Psoas muscle (tissue), 8 donors: ENCODE measurements around the gene IGSF9B. TPM values are rescaled to one million over a fixed set of nuclear protein-coding genes. Genes with fewer than 3 reads are reported as not detected.

Experiments
- ATAC-seq, 4 donors: fragments of 200-7000 bp; cut with Tn5 transposase; one replicate each; pipeline ENCODE4 v1.9.1; 2020; ENCODE audit warnings: moderate library complexity in 3 of 4, mild to moderate bottlenecking in 2 of 4
- DNase-seq, 2 donors: peaks; one replicate each; pipeline ENCODE4 v3.0.0-alpha.2; 2020
- H3K27ac ChIP-seq: fragments of 200-600 bp; one replicate; pipeline ENCODE4 v1.8.0; 2022
- H3K27me3 ChIP-seq, 3 donors: fragments of 200-600 bp in 1 of 3; one replicate each; pipeline versions ENCODE4 v1.6.1 to v1.8.0; 2013 to 2022; ENCODE audit warnings: low read length in 2 of 3, mild to moderate bottlenecking in 2 of 3, moderate library complexity in 1 of 3; ENCODE audit not compliant: insufficient read depth in 3 of 3
- H3K36me3 ChIP-seq, 2 donors: fragments of 200-600 bp in 1 of 2; one replicate each; pipeline versions ENCODE4 v1.6.1 to v1.8.0; 2013 to 2022; ENCODE audit warnings: low read depth in 1 of 2, mild to moderate bottlenecking in 1 of 2, moderate library complexity in 1 of 2; ENCODE audit not compliant: insufficient read depth in 1 of 2
- H3K4me1 ChIP-seq: fragments of 200-600 bp; one replicate; pipeline ENCODE4 v1.8.0; 2022
- H3K4me3 ChIP-seq: fragments of 200-600 bp; one replicate; pipeline ENCODE4 v1.8.0; 2022; ENCODE audit warnings: mild to moderate bottlenecking
- H3K9me3 ChIP-seq: fragments of 200-600 bp; one replicate; pipeline ENCODE4 v1.8.0; 2022
- WGBS, 3 donors: extraction: QIAGEN DNeasy Blood & Tissue Kit; methylation state at CpG; one replicate each; pipeline versions ENCODE4 v1.1.6 to v1.1.7; 2013; 5-methylcytosine and 5-hydroxymethylcytosine counted together
- intact Hi-C, 2 donors: fragments of 100-400 bp; cut with DNase I; formaldehyde crosslinking; loops; one replicate each; pipeline versions ENCODE4 v1.11.0 to v1.14.2; 2022
- polyA plus RNA-seq, 3 donors: library from polyadenylated mRNA; stranded (reverse); fragments of 200-250 nt; gene quantifications; one replicate each; pipeline ENCODE4 v1.2.3, GENCODE V29; 2013
- total RNA-seq, 4 donors: library from RNA; stranded (reverse); fragmentation: NEBNext Ultra II Directional in 2 of 4; extraction: Animal tissue kit (Norgen Biotek cat#: 25700) in 2 of 4; gene quantifications; one replicate each; pipeline versions ENCODE4 v1.2.1 to v1.2.4, GENCODE V29; 2021 to 2023
- TF ChIP-seq, protein P1 (sequence below): fragments of 200-600 bp; IDR thresholded peaks from one replicate; pipeline ENCODE4 v1.8.0; 2022; ENCODE audit warnings: antibody characterized with exemption
- donor health status: healthy with polysubstance abuse.
- donor health status: DM: no; HTN: no; CAD: no; lungs with moderate emphysema.
- donor health status: Bipolar disorder and iron deficiency.
- donor health status: healthy.
- donor health status: DM: yes; HTN: yes; CAD: no.
- donor health status: DM: no; HTN: no; CAD: no.
- donor health status: DM: no; HTN: no; CAD: no.
- donor health status: DM: yes; HTN: yes; CAD: no.

The IGSF9B gene
- total and polyA plus RNA-seq, 7 donors: 0.56 to 3.4 (median 0.87) TPM

DNA sequence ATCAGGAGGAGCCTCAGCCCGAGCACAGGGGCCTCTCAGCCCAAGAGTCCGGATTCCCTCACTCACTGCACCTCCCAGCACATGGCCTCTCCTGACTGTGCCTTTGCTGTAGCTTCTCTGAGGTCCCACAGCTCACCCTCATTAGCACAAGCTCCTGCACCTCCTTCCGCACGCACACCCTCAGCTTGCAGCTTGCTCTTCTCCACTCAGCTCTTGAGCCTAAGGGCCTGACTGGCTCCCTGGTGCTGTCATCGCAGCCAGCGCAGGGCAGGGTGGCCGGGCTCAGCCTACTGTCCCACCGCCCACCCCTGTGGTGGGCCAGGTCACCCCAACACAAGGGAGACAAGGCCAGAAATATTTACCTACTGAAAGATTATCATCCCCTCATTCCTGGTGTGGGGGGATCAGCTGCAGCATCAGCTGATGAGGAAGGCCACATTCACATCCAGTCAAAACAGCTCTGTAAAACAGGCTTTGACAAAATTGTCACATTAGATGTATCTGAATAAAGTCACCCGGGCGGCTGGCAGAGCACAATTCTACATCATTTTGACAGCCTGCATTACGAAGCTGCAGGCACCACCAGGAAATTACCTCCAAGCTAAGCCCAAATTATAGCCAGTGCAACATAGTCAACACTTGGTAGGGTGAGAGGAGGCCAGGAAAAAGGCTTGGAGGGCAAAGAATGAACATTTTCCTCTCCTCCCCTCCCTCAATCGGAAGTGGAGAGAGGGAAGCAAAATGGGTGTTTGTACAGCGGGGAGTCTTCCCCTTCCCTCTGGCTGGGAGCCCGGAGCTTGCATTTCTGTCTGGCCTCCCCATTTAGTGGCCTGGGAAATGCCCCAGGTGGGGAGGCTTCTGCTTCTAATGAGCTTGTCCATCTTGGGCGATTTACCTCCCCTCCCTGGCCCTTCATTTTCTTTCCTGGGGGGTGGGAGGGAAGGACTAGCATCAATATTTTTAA is 29.5 kb upstream of the IGSF9B start:
- TF ChIP-seq, protein P1, sequence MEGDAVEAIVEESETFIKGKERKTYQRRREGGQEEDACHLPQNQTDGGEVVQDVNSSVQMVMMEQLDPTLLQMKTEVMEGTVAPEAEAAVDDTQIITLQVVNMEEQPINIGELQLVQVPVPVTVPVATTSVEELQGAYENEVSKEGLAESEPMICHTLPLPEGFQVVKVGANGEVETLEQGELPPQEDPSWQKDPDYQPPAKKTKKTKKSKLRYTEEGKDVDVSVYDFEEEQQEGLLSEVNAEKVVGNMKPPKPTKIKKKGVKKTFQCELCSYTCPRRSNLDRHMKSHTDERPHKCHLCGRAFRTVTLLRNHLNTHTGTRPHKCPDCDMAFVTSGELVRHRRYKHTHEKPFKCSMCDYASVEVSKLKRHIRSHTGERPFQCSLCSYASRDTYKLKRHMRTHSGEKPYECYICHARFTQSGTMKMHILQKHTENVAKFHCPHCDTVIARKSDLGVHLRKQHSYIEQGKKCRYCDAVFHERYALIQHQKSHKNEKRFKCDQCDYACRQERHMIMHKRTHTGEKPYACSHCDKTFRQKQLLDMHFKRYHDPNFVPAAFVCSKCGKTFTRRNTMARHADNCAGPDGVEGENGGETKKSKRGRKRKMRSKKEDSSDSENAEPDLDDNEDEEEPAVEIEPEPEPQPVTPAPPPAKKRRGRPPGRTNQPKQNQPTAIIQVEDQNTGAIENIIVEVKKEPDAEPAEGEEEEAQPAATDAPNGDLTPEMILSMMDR: no peak
- peaks cover 18% of the 10 kb centered on the region for H3K4me1 ChIP-seq
- H3K9me3 ChIP-seq: no peaks in the 10 kb centered on the region
- no peak overlapping the region for H3K4me3 ChIP-seq
- DNase-seq: peak in 1 of 2 donors; percentile 17
- no peak for ATAC-seq
- peaks cover 0 to 4% (median 0%) of the 10 kb centered on the region in 3 donors for H3K27me3 ChIP-seq
- H3K27ac ChIP-seq: no peak overlapping the region
- H3K36me3 ChIP-seq: no peaks in the 10 kb centered on the region
- WGBS, 3 donors: 78 to 88% (median 88%) methylated on average over 15 of the region's 15 CpGs
- intact Hi-C loops: no loop called here

DNA sequence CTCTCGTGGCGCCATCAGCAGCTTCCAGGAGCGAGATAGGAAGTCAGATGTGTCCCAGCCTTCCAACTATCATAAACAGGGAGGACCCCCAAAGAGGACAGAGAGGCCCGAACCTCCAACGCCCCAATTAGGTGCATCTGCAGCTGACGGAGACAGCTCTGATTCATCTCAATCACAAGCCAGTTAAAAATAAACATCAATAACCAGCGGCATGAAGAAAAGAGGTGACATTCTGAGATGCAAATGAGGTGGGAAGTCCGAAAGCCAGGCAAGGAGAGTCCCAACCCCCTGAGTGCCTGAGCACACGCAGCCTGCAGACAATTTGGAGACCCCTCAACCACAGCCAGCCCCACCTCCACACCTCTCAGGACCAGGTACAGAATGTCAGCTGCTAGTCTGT is 28.1 kb upstream of the IGSF9B start:
- 83 to 87% (median 83%) methylated on average over 9 of the region's 9 CpGs for WGBS, 3 donors
- DNase-seq (peak in 1 of 2 donors; percentile 6), ATAC-seq (no peak)
- peaks cover 17% of the 10 kb centered on the region for H3K4me1 ChIP-seq
- no peak overlapping the region for H3K4me3 ChIP-seq
- intact Hi-C loops: no loop called here
- peaks cover 0 to 4% (median 0%) of the 10 kb centered on the region in 3 donors for H3K27me3 ChIP-seq
- no peaks in the 10 kb centered on the region for H3K9me3 ChIP-seq
- TF ChIP-seq, protein P1: no peak
- H3K27ac ChIP-seq: no peak overlapping the region
- H3K36me3 ChIP-seq: no peaks in the 10 kb centered on the region

DNA sequence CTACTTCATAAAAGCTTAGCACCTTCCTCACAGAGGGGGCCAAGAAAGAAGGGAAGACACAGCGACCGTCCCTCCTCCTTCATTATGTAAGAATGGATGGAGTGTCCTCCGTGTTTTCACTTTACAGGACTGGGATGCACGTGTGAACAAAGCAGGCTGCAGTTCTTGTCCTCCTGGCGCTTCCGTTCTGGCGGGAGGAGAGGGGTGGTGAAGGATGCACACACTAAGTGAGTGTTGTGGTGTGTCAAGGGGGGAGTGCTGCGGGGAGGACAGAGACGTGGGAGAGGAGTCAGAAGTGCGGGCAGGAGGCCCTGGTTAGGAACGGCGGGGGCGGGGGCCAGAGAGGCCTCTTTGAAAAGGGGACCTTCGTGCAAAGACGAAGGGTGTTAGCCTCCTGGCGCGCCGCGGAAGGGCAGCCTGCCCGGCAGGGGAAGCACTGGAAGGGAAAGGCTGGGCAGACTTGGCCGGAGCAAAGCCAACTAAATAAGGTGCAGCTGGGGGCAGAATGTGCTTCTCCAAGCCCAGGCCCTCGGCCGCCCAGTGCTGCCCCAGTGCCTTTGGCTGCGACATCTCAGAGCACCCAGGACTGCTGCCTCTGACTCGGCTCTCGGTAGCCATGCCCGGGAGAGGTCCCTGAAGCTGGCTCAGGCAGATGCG is 27.0 kb upstream of the IGSF9B start:
- peaks cover 9% of the 10 kb centered on the region for H3K4me1 ChIP-seq
- 82 to 86% (median 84%) methylated on average over 26 to 28 of the region's 28 CpGs for WGBS, 3 donors
- DNase-seq: peak in 1 of 2 donors; percentile 44
- TF ChIP-seq, protein P1: no peak
- H3K4me3 ChIP-seq: no peak overlapping the region
- H3K27me3 ChIP-seq: peaks cover 0 to 4% (median 0%) of the 10 kb centered on the region in 3 donors
- intact Hi-C loops: no loop called here
- no peaks in the 10 kb centered on the region for H3K9me3 ChIP-seq
- ATAC-seq: no peak
- no peaks in the 10 kb centered on the region for H3K36me3 ChIP-seq
- no peak overlapping the region for H3K27ac ChIP-seq

DNA sequence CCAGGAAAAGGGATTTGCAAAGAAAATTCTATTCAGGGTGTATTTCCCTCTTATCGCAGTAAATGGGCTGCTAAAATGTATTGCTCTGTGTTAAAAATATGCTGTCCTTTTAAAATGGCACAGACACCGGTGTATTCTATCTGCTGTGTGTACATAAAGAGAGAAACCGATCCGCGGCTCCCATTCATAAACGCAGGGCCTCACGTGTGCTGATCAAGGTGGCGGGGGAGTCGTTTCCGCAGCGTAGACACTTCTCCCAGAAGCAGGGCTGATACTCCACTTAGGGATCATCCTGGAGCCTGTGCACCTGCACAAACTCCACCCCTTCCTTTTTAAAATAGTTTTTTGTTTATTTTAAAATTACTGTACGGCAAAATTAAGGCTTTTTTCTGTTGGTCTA is 26.1 kb upstream of the IGSF9B start:
- intact Hi-C loops: no loop called here
- no peaks in the 10 kb centered on the region for H3K9me3 ChIP-seq
- peaks cover 0 to 4% (median 0%) of the 10 kb centered on the region in 3 donors for H3K27me3 ChIP-seq
- TF ChIP-seq, protein P1: no peak
- H3K4me1 ChIP-seq: peaks cover 5% of the 10 kb centered on the region
- H3K4me3 ChIP-seq: no peak overlapping the region
- 80 to 84% (median 83%) methylated on average over 12 of the region's 12 CpGs for WGBS, 3 donors
- H3K27ac ChIP-seq: no peak overlapping the region
- DNase-seq (no peak), ATAC-seq (no peak)
- no peaks in the 10 kb centered on the region for H3K36me3 ChIP-seq
